ENCODE measurements around the gene ARHGAP40.

Gene ARHGAP40

GRCh38 chr20:38665506-38666285, 64.1 kb downstream of the ARHGAP40 start:
- TF ChIP-seq BCL11A (tag by site-specific recombination; IDR thresholded peaks at IDR 0.05; ENCODE audit: low read depth): no peak
- TF ChIP-seq, protein P1, sequence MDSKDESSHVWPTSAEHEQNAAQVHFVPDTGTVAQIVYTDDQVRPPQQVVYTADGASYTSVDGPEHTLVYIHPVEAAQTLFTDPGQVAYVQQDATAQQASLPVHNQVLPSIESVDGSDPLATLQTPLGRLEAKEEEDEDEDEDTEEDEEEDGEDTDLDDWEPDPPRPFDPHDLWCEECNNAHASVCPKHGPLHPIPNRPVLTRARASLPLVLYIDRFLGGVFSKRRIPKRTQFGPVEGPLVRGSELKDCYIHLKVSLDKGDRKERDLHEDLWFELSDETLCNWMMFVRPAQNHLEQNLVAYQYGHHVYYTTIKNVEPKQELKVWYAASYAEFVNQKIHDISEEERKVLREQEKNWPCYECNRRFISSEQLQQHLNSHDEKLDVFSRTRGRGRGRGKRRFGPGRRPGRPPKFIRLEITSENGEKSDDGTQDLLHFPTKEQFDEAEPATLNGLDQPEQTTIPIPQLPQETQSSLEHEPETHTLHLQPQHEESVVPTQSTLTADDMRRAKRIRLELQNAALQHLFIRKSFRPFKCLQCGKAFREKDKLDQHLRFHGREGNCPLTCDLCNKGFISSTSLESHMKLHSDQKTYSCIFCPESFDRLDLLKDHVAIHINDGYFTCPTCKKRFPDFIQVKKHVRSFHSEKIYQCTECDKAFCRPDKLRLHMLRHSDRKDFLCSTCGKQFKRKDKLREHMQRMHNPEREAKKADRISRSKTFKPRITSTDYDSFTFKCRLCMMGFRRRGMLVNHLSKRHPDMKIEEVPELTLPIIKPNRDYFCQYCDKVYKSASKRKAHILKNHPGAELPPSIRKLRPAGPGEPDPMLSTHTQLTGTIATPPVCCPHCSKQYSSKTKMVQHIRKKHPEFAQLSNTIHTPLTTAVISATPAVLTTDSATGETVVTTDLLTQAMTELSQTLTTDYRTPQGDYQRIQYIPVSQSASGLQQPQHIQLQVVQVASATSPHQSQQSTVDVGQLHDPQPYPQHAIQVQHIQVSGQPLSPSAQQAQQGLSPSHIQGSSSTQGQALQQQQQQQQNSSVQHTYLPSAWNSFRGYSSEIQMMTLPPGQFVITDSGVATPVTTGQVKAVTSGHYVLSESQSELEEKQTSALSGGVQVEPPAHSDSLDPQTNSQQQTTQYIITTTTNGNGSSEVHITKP (tag by site-specific recombination; IDR thresholded peaks at IDR 0.05): peak; percentile 50
- POLR2A ChIA-PET: no interaction called here
- CTCF ChIA-PET: interaction anchor here (0.5 to 1.7 kb wide), 3 partner anchors 16 to 256 kb away, joined by 3 to 6 read pairs (median 3); no protein-coding TSS in a partner anchor
- Histone ChIP-seq H3K9me3 (ENCODE audit: control insufficient read depth, insufficient read depth, low read depth, low read length) (no peaks in the 10 kb centered on the region), H3K27ac (ENCODE audit: extremely low read depth, low read depth, low read length) (no peak overlapping the region), H3K4me1 (ENCODE audit: control insufficient read depth, insufficient read depth, low read length) (no peaks in the 10 kb centered on the region), H3K36me3 (ENCODE audit: control insufficient read depth in 2 of 2, insufficient read depth in 1 of 2, low read length in 2 of 2) (no peaks in the 10 kb centered on the region), H3K4me3 (ENCODE audit: low read depth, low read length) (no peak overlapping the region)

GRCh38 chr20:38667417-38667956, 65.9 kb downstream of the ARHGAP40 start:
- H3K9me3 ChIP-seq (ENCODE audit: control insufficient read depth, insufficient read depth, low read depth, low read length): no peaks in the 10 kb centered on the region
- TF ChIP-seq ZBTB8A (tag by site-specific recombination; IDR thresholded peaks at IDR 0.05): no peak
- no peak for TF ChIP-seq ZNF239 (tag by site-specific recombination; IDR thresholded peaks at IDR 0.05)
- TF ChIP-seq ZNF664 (tag by site-specific recombination; IDR thresholded peaks at IDR 0.05): no peak
- TF ChIP-seq ZNF174 (tag by site-specific recombination; IDR thresholded peaks at IDR 0.05): no peak
- TF ChIP-seq, protein P2, sequence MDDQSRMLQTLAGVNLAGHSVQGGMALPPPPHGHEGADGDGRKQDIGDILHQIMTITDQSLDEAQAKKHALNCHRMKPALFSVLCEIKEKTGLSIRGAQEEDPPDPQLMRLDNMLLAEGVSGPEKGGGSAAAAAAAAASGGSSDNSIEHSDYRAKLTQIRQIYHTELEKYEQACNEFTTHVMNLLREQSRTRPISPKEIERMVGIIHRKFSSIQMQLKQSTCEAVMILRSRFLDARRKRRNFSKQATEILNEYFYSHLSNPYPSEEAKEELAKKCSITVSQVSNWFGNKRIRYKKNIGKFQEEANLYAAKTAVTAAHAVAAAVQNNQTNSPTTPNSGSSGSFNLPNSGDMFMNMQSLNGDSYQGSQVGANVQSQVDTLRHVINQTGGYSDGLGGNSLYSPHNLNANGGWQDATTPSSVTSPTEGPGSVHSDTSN (CRISPR knock-in tag; IDR thresholded peaks at IDR 0.05): no peak
- TF ChIP-seq ZNF426 (tag by site-specific recombination; IDR thresholded peaks at IDR 0.05): no peak
- TF ChIP-seq ZNF843 (tag by site-specific recombination; IDR thresholded peaks at IDR 0.05): no peak
- H3K4me3 ChIP-seq (ENCODE audit: low read depth, low read length): no peak overlapping the region
- H3K36me3 ChIP-seq (ENCODE audit: control insufficient read depth in 2 of 2, insufficient read depth in 1 of 2, low read length in 2 of 2): no peaks in the 10 kb centered on the region
- no peak overlapping the region for H3K27ac ChIP-seq (ENCODE audit: extremely low read depth, low read depth, low read length)
- CTCF ChIA-PET: interaction anchor here (0.7 to 1.5 kb wide), 3 partner anchors 9 to 345 kb away, joined by 3 to 4 read pairs (median 3); no protein-coding TSS in a partner anchor
- POLR2A ChIA-PET: no interaction called here
- H3K4me1 ChIP-seq (ENCODE audit: control insufficient read depth, insufficient read depth, low read length): no peaks in the 10 kb centered on the region

DNA sequence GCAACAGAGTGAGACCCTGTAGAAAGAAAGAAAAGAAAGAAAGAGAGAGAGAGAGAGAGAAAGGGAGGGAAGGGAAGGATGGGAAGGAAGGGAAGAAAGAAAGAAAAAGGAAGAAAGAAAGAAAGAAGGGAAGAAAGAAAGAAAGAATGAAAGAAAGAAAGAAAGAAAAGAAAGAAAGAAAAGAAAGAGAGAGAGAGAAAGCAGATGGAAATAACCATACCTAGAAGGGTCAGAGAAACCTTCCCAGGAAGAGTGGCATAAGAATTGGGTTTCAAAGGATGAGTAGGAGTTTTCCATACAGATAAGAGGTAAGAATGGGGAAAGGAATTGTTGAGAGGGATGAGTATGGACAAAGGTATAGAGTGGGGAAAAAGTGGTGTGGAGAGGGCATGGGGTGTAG, 68.1 kb downstream of the ARHGAP40 start:
- Histone ChIP-seq H3K27ac (ENCODE audit: extremely low read depth, low read depth, low read length) (no peak overlapping the region), H3K4me1 (ENCODE audit: control insufficient read depth, insufficient read depth, low read length) (peaks cover 4% of the 10 kb centered on the region; the same call in 1 of the 2 replicates), H3K4me3 (ENCODE audit: low read depth, low read length) (no peak overlapping the region), H3K36me3 (ENCODE audit: control insufficient read depth in 2 of 2, insufficient read depth in 1 of 2, low read length in 2 of 2) (no peaks in the 10 kb centered on the region), H3K9me3 (ENCODE audit: control insufficient read depth, insufficient read depth, low read depth, low read length) (no peaks in the 10 kb centered on the region)
- ChIA-PET CTCF (interaction anchor here (0.7 kb wide), 1 partner anchor 108 kb away, joined by 4 read pairs; no protein-coding TSS in a partner anchor), POLR2A (no interaction called here)
- no peak for TF ChIP-seq GFI1B (tag by site-specific recombination; IDR thresholded peaks at IDR 0.05)
- no peak for TF ChIP-seq ZNF670 (tag by site-specific recombination; IDR thresholded peaks at IDR 0.05; ENCODE audit: low read depth)
- peak; percentile 91 for TF ChIP-seq ZFP3 (tag by site-specific recombination; IDR thresholded peaks at IDR 0.05; ENCODE audit: low read depth)
- TF ChIP-seq ZNF366 (tag by site-specific recombination; conservative IDR thresholded peaks at IDR 0.05): peak; percentile 85
- no peak for TF ChIP-seq GLIS1 (tag by site-specific recombination; IDR thresholded peaks at IDR 0.05)
